HL-60/S4 treated with phorbol 12-myristate 13-acetate at 8.2 ng/mL for 4 days and 3 days (cell line): ENCODE data around the gene ABCC4.

Experiments
- in situ Hi-C: fragments of 300-500 bp; cut with MboI; formaldehyde crosslinking; loops from 2 replicates; pipeline ENCODE4 v1.15.0; 2022; ENCODE audit warnings: low sequenced_read_pairs

The ABCC4 gene

GRCh38 chr13:95164830-95165229, 136.4 kb downstream of the ABCC4 start:
- in situ Hi-C loops, result no loop called here

- in situ Hi-C loops, result no loop called here
Observed at GRCh38 chr13:95160112-95160906, 140.9 kb downstream of the ABCC4 start.

GRCh38 chr13:95159458-95159857, 141.8 kb downstream of the ABCC4 start:
- in situ Hi-C loops, result no loop called here

GRCh38 chr13:95156208-95156607, 145.0 kb downstream of the ABCC4 start:
- in situ Hi-C loops, result no loop called here

GRCh38 chr13:95155504-95155903, 145.7 kb downstream of the ABCC4 start:
- in situ Hi-C loops, result no loop called here

- in situ Hi-C loops, result no loop called here
Observed at GRCh38 chr13:95155093-95155492, 146.2 kb downstream of the ABCC4 start.

GRCh38 chr13:95154413-95154886, 146.8 kb downstream of the ABCC4 start:
- in situ Hi-C loops, result no loop called here

- in situ Hi-C loops, result no loop called here
Observed at GRCh38 chr13:95153647-95154412, 147.4 kb downstream of the ABCC4 start.

GRCh38 chr13:95151942-95152587, 149.2 kb downstream of the ABCC4 start:
- in situ Hi-C loops, result no loop called here

- in situ Hi-C loops, result no loop called here
Observed at GRCh38 chr13:95150555-95150954, 150.7 kb downstream of the ABCC4 start.

- in situ Hi-C loops, result no loop called here
Observed at GRCh38 chr13:95146486-95146885, 154.8 kb downstream of the ABCC4 start.

- in situ Hi-C loops, result no loop called here
Observed at GRCh38 chr13:95145587-95145986, 155.7 kb downstream of the ABCC4 start.

- in situ Hi-C loops, result no loop called here
Observed at GRCh38 chr13:95140502-95140901, 160.7 kb downstream of the ABCC4 start.

- in situ Hi-C loops, result no loop called here
Observed at GRCh38 chr13:95138876-95139585, 162.2 kb downstream of the ABCC4 start.

- in situ Hi-C loops, result no loop called here
Observed at GRCh38 chr13:95137096-95137495, 164.2 kb downstream of the ABCC4 start.

GRCh38 chr13:95136638-95137037, 164.6 kb downstream of the ABCC4 start:
- in situ Hi-C loops, result no loop called here

- in situ Hi-C loops, result no loop called here
Observed at GRCh38 chr13:95133498-95133897, 167.8 kb downstream of the ABCC4 start.

- in situ Hi-C loops, result no loop called here
Observed at GRCh38 chr13:95129004-95129403, 172.2 kb downstream of the ABCC4 start.

GRCh38 chr13:95128045-95128643, 173.1 kb downstream of the ABCC4 start:
- in situ Hi-C loops, result no loop called here

- in situ Hi-C loops, result no loop called here
Observed at GRCh38 chr13:95124959-95125358, 176.3 kb downstream of the ABCC4 start.

- in situ Hi-C loops, result no loop called here
Observed at GRCh38 chr13:95123726-95124125, 177.5 kb downstream of the ABCC4 start.
